Stimulated activated naive CD4-positive, alpha-beta T cell treated with Interleukin-2 at 50 U/mL for 16 hours (primary cell): ENCODE measurements around the gene PLCB3.

ENCODE experiments used
- DNase-seq: peaks from one replicate; lab custom pipeline; 2025; lab: John Stamatoyannopoulos, UW

PLCB3 gene

DNA sequence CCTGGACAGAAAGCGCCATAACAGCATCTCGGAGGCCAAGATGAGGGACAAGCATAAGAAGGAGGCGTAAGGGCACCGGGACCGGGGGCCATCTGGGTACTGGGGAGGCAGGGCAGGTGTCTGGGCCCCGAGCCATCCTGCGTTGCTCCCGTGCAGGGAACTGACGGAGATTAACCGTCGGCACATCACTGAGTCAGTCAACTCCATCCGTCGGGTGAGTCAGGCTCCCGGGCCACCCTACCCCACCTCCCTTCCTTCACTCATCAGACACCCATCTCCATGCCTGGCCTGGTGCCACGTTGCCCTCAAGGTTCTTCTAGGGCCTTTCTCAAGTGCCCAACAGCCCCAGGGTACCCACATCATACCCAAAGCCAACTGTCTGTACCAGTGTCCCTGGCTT lies 15.0 kb downstream of the PLCB3 start:
- DNase-seq, result no peak

DNA sequence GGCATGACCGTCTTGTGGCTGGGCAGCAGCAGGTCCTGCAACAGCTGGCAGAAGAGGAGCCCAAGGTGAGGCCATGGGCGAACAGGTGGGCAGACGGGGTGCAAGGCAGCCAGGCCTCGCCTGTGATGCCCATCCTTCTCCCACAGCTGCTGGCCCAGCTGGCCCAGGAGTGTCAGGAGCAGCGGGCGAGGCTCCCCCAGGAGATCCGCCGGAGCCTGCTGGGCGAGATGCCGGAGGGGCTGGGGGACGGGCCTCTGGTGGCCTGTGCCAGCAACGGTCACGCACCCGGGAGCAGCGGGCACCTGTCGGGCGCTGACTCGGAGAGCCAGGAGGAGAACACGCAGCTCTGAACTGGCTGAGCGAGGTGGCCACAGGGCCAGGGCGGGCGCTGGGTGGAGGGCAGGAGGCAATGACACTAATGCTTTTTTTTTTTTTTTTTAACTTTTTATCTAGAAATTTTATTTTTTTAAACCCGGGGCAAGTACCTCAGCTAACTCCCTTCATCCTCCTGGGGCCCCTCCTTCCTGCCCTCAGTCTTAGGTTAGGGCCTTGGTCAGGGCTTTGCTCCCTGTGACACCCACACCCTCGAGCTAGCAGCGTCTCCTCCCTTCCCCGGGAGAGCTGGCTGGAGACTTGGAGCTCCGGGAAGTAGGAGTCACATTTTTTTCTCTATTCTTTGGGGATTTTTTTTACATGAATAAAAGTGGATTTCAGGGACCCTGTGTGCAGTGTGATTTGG lies 16.0 kb downstream of the PLCB3 start:
- no peak for DNase-seq

DNA sequence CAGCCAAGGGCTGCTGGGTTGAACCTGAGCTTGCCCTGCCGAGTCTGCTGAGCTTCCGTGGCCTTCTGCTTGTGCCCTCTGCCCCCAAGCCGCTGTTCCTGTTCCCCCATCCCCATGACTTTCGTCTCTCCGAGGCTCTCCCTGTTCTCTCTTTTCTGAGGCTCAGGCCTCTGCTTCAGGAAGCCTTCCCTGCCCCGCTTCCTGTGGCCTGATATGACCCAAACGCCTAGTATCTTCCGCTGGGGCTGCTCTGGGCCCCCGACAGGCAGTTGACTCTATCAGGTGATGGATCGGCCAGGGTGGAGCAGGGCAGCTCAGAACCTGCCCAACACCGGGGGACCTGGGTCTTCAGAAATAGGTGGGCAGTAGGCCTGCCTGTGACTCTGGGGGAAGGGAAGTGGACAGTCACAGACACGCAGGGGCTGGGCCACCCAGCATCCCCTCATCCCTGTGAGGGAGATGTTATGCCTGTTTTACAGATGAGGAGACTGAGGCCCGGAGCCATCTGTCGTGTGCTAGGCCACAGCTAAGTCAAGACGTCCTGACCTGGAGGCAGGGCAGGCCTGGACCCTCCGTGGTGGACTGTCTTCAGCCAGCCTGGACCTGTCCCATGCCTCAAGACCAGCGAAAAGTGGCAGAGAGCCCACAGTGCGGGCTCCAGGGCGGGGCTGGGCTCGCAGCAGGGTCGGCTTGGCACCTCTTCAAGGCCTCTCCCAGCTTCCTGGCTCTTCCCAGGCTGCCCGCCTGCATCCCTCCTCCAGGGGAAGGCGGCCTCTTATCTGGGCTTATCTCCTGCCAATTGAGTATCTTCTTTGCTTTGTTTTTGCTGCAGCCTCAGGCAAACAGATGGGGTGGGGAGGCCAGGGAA lies 16.9 kb downstream of the PLCB3 start:
- no peak for DNase-seq

DNA sequence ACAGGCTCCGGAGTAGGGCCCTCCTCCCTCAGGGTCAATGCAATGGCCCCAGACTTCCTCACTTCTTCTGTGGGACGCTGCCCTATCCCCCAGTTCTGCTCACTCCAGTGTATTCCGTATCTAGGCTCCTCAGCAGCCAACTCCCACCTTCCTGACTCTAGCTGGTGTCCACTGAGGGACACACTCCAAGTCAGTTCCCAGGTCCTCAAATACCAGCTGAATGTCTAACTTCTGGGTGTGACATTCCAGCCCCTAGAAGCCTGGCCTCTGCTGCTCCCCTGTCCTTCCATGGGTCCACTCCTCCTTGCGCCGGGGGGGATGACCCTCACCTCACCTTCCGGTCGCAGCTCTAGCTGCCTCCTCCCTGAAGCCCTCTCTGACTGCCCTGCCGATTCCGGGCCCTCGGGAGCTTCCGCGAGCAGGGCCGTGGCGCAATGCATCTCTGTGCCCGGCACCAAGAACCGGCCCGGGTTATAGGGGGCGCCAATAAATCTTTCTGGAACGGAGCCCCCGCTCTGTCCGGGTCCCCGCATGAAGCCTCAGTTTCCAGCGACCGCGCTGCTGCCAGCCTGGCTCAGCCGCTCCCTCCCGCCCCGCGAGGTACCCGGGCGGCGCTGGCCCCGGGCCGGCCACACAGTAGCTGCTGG lies 17.7 kb downstream of the PLCB3 start:
- DNase-seq, result peak; percentile 28

DNA sequence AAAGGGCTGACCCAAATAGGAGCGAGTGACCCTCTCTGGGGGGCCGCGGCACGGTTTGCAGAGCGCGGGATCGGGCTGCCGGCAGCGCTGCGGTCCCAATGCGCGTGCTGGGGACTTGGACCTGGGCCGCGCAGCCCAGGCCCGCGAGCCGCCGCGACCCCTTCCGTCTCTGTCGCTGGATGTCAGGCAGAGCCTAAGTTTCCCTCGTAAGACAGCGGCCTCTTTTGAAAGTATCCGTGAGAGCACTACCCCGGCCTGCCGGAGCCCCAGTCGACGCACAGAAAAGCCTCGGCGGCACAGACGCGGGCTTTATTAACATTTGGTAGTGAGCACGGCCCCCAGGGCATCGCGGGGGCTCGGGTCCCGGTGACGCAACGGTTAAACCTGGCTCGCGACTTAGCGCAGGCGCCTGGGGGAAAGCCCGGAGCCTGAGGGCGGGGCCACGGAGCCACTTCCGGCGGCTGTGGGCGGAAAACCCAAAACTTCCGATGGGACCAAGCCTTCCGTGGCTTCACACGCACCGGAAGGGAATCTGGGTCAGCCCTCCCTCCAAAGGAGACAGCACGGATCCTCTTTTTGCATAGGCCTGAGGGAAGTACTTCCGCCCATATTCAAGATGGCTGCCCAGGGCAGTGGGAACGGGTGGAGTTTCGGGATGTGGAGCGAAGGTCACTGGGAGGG lies 18.4 kb downstream of the PLCB3 start:
- peak; percentile 98 for DNase-seq

DNA sequence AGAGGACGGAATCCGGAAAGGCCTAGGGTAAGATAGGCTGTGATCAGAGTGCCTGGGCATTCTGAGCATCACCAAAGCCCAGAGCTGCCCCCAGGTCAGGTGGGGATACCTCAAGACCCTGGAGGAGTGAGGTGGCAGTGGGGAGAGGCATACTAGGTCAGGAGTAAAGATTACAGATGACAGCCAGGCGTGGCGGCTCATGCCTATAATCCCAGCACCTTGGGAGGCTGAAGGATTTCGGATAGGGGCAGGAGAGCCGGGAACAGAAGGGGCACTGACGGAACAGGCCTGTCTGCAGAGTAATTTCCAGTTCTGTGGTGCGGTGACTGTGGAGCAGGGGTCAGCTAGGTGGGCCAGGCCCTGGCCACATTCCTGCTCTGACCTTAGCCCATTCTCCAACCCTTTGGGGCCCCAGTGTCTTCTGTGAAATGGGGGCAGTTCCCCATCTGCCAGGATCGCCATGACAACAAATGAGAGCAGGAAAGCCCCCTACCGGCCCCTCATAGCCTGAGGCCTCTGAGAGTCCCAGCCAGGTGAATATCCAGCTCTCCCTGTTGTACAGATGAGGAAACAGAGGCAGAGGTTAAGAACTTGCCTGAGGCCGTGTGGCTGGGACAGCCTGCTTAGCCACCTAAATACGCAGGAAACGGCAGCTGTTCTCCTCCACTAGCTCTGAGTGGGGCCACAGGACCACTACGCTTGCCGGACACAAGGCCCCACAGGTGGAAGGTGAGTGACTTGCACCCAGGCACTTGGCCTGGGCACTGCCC lies 23.9 kb downstream of the PLCB3 start:
- no peak for DNase-seq

DNA sequence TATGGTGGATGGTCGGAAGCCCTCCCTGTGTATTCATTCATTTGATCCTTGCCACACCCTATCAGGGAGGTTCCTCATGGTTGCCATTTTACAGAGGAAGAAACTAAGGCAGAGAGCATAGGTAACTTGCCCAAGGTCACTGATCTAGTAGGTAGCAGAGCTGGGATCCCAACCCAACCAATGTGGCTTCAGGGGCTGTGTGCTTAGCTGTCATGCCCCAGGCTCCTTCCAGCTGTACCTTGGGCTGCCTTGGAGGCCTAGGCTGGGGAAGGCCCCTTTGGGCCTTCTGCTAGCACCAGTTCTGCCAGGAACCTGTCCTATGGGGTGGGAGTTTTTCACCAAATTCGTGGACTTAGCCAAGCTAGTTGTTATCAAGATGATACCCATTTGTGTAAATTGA lies 24.5 kb downstream of the PLCB3 start:
- no peak for DNase-seq

DNA sequence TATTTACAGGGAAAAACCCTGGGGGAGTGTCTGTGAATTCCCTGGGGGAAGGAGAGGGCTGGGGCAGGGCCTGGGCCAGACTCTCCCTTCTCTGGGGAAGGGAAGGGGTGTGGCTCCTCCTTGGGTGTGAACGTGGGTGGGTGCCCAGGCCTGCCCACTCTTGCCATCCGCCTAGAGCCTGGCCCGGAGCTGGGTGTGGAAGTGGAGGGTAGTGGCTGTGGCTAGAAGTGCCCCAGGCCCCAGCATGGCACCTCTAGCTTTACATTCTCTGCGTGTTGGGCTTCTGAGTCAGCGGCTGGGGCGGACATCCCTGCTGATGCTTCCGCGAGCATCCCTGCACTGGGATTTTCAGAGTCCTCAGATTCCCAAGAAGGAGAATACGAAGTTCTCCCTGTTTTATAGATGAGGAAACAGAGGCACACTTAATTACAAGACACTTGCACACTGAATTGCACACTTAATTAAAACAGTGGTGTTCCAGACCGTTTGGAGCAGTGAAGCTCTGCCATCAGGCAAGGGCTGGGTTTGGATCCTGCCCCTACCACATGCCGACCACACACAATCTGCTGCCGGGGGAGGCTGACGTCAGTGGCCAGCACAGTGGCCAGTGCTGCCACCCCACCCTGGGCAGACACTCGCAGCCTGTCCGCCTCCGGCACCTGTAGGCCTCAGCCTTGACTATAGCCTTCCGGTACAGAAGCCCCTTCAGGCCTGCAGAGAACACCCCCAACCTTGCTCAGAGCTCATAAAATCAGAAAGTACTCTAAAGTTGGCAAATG lies 25.5 kb downstream of the PLCB3 start:
- DNase-seq, result no peak

DNA sequence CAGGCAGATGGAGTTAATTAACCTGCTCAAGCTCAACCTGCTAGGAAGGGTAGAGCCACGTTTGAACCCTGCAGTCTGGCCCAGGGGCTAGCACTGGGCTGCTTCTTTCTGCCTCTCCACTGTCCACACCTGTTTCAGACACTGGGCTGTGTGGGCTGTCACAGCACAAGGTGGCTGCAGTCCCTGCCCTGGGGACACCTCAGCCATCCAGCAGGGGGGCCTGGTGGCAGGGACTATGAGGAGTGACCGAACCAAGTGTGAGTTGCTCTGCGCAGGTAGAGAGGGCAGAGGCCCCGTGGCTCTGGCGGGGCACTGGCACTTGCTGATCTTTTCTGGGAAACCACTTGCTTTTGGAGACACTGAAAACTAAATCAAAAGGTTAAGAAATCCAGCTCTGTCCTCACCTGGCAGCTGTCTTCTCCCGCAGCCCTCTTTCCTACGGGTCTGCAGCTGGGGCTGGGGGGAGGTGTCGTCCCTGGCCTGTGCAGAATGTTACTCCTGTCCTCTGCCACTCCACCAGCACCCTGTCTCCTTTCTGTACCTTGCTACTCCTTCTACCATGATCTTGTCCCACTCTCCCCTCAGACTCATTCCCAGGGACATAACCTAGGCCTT lies 27.4 kb downstream of the PLCB3 start:
- DNase-seq, result no peak

DNA sequence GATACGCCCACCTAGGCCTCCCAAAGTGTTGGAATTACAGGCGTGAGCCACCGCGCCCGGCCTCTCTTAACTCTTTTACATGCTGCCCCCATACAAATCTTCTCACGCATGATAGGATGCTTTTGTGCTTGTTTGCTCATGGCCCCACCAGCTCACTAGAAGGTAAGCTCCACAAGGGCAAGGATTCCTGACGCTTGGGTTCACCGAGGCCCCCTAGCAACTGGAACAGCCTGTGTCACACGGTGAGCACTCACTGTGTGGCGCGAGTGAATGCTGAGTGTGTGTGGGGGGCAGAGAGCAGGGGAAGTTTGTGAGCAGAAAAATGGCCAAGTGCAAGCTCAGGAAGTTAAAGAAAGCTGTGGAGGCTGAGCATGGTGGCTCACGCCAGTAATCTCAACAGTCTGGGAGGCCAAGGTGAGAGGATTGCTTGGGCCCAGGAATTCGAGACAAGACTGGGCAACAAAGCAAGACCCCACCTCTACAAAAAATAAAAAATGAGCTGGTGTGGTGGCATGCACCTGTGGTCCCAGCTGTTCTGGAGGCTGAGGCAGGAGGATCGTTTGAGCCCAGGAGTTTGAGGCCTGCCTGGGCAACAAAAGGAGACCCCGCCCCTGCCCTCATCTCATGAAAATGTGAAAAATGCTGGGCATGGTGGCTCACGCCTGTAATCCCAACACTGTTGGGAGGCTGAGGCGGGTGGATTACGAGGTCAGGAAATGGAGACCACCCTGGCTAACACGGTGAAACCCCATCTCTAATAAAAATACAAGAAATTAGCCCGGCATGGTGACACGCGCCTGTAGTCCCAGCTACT lies 30.8 kb downstream of the PLCB3 start:
- DNase-seq, result no peak

DNA sequence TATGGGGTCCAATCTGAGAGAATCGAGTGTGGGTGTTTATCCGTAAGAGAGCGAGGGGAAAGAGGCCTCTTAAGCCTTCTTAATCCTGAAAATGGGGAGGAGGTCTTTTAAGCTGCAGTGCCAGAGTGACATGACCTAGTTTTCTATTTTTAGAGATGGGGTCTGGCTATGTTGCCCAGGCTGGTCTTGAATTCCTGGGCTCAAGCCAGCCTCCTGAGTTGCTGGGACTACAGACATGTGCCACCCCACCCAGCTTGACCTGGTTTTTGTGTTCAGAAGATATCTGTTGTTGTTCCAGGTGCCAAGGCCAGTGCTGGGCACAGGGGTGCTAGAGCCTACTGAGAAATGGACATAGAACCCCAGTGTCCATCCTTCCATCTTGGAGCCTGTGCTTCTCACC lies 31.8 kb downstream of the PLCB3 start:
- no peak for DNase-seq

DNA sequence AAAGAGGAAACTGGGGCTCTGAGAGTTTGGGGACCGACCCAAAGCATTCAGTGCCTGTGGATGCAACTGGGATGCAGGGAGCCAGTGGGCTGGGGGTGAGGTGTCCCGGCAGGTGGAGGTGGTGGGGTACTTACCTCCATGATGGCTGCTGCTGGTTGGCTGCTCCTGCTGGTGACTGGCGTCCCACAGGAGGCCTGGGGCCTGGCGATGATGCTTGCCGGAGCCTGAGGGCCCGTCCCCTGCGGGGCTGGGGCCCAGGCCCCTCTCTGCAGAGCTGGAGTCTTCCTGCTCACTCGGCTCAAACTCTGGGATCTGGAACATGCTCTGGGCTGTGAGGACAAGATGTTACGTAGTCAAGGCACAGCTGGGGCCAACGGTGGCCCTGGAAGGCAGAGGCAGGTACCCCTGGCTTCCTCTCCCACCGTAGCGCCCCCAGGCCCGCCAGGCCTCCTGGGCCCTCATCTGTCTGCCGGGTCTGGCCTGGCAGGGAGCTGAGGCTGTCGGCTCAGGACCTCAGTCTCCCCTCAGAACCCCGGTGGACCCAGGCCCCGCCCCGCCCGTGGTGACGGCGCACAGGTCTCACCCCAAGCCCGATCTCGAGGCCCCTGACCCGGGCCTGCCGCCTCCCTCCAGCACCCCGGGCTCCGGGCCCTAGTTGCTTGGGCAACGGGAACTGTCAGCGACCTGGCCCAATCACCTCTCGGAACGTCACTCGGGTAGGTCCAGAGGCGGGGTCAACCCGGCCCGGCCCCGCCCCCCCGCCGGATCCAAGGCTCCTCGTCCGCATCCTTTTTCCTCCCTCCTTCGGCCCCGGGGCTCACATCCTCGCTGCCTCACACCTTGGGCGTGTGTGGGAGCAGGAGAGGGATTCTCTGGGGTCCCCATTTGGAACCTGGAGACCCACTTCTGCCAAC lies 33.0 kb downstream of the PLCB3 start, which contains the start of gene BAD:
Gene BAD (minus strand): TSS at position 618 of the 914 bp plus-strand sequence. CDS start 297 bp downstream, at position 321.
- peak; percentile 89 for DNase-seq

DNA sequence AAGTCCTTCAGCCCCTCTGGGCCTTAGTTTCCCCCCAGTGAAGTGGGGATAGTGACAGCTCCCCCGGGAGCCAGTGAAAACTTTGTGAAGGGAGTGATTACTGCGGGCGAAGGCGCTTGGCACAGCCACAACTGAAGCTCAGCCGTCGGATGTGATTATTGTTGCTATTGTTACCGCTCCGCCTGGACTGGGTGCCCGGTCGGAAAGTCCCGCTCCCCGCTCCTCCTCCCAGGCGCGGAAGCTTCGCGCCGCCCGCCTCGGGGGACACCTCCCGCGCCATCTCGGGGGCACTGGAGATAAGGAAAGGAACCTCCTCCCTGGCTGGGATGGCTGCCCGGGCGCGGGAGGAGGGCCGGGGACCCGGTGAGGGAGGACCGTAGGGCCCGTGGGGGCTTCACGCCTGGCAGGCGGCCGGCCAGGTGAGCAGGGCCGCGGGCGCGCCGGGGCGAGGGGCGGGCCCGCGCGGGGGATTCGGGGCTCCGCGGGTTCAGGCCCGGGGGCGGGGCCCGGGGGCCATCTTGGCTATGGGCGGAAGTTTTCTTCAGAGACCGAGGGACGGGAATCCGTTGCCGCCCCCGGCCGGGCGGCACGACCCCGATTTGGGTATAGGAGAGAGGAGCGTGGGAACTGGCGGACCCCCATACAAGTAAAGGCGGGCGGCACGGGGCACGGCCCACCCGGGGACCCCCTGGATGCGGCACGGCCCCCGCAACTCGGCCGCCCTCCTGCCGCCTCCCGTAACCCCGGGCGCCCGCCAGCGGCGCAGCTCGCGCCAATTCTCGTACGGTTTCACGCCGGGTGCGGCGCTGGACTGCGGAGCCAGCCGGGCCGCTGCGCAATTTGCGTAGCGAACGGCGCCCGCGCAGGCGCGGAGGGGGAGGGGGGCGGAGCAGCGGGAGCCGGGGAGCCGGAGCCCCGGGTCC lies 33.9 kb downstream of the PLCB3 start, which contains the start of gene GPR137:
Gene GPR137 (plus strand): TSS at position 887 of the 923 bp plus-strand sequence. CDS start 677 bp downstream, outside the sequence.
- DNase-seq, result peak; percentile 85

DNA sequence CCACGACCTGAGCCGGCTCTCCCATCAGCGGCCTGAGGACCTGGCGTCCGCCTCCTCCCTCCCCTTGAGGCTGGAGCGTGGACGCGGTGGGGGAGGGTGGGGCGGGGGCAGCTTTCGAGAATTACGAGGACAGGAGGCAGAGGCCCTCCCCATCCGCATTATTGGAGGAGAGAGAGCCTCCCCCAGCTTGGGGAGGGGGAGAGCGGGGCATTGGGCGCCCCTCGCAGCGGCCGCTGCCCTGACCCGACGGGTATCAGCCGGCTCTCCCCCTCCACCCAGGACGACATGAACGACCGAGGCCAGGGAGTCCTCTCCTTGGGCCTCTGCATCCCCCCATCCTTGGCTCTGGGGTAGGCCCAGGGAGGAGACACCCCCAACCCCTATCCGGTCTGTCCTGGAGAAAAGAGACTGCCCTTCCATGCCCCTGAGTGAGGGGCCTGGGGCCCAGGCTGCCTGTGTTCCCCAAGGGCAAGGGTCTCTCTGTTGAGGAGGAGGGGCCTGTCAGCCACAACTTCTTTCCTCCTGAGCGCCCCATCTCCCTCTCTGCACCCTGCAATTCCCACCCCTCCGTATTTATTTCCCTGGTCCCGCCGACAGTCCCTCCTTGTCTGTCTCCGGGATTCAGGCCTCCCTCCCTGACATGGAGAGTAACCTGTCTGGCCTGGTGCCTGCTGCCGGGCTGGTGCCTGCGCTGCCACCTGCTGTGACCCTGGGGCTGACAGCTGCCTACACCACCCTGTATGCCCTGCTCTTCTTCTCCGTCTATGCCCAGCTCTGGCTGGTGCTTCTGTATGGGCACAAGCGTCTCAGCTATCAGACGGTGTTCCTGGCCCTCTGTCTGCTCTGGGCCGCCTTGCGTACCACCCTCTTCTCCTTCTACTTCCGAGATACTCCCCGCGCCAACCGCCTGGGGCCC lies 34.8 kb downstream of the PLCB3 start:
- no peak for DNase-seq

DNA sequence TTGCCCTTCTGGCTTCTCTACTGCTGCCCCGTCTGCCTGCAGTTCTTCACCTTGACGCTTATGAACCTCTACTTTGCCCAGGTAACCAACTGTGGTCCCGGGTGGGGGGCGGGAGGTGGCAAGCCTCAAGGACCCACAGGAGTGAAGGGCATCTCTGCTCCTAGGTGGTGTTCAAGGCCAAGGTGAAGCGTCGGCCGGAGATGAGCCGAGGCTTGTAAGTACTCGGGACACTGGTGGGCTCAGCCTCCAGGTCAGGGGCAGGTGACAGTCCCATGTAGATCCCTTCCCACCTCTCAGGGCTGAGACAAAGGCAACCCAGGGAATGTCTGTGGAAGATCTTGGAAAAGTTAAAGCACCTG lies 35.5 kb downstream of the PLCB3 start:
- DNase-seq, result no peak
